DMS153 (cell line): ENCODE data around the gene EXOC7.
"Not testable (repeated sequence)": the region's sequence is repeated elsewhere in the genome, so short reads cannot be mapped to it uniquely, and the experiment has no call there.

Source experiments
- DNase-seq: peaks from one replicate; lab custom pipeline; 2025; lab: John Stamatoyannopoulos, UW

Gene EXOC7

DNA sequence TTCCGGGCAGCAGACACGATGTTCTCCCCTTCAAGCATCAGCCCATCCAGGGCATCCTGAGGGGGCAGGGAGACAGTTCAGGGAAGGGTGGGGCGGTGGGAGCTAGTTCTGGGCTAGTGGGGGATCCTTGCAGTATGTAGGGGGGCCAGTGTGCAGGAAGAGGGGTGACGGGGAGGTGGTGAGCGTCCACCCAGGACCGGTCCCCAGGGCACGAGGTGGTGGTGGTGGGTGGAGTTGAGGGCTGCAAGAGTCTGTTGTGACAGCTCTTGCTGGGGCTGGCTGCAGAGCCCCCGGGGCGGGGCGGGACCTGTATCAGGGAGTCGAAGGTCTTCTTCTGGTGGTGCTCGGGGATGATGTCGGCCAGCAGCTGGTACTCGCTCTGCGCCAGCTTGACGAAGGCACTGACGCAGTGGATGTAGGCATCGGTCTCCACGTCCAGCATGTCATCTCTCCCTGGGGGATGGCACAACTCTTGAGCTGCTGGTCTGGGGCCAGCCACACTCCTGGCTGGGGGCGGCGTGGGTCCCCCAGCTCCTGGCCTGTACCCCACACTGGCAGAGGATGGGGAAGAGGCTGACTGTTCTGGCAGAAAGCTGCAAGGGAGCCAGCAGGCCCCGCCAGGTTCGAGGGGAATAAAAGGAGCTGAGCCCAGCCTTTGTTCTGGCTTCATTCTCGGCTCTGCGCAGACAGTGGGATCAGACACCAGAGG, 14.6 kb downstream of the EXOC7 start:
- DNase-seq = no peak

DNA sequence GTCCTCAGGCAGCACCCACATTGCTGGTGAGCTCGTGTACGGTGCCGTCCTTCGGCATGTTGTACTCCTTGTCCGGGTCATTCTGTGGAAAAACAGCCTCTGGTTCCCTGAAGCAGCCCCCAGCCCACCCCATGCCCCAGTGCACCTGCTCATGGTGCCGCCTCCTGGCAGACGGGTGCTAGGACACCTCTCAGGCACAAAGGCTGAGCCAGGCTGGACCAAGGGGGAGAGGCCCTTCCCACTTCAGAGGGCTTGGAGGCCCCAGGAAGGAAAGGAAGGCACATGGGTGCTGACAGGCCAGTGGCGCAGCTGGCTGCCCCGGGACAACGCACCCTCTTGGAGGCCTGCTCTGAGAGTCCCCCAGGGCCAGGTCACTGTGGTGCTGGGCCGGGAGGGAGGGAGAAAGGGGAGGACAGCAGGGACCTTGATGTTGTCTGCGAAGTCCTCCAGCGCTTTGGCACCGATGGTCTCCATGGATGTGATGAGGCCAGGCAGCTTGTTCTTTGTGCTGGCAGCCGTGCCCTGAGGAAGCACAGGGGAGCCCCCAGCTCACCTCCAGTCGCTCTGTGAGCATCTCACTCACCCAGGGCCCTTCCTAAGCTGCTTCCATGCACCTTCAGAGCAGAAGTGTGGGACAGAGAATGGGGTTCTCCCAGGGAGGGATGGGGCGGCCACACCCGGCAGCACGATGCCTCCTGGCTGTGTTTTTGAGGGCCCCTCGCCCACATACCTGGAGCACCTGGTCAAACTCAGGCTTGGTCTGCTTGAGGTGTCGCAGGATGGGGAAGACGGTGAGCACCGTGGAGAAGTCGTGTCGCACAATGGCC, 15.3 kb downstream of the EXOC7 start:
- no peak for DNase-seq

DNA sequence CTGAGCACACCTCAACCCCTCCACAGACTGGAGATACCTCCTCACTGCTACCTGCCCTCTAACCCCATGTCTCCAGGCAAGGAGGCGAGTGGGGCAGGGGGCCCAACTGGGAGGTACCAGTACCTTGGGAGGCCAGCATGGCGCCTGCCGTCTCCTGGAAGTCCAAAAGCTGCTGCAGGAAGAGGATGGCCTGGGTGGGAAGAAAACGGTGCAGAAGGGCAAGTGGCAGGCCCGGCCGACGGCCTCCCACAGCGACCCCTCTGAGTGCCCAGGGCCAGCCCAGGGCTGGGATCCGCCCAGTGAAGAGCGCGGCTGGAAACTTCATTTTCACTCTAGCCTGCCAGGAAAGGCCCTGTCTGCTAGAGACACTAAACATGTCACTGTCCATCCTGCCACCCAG, 16.1 kb downstream of the EXOC7 start:
- no peak for DNase-seq

DNA sequence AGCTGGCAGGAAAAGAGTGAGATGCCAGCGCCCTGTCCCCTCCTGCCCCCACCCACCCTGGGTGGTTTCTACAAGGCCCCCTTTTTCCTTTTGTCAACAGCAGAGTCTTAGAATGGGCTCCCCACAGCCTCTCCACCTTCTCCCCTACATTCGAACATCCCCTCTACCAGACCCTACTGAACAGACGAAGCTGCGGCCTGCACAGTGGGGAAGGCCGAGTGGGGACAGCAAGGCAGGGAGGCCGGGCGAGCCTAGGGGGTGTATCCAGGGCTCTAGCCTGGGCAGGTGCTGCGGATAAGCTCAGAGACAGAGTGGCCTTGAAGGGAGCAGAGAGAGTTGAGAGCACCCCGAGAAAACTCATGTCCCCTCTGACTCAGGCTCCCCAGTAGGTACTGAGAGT, 17.2 kb downstream of the EXOC7 start:
- DNase-seq = no peak

DNA sequence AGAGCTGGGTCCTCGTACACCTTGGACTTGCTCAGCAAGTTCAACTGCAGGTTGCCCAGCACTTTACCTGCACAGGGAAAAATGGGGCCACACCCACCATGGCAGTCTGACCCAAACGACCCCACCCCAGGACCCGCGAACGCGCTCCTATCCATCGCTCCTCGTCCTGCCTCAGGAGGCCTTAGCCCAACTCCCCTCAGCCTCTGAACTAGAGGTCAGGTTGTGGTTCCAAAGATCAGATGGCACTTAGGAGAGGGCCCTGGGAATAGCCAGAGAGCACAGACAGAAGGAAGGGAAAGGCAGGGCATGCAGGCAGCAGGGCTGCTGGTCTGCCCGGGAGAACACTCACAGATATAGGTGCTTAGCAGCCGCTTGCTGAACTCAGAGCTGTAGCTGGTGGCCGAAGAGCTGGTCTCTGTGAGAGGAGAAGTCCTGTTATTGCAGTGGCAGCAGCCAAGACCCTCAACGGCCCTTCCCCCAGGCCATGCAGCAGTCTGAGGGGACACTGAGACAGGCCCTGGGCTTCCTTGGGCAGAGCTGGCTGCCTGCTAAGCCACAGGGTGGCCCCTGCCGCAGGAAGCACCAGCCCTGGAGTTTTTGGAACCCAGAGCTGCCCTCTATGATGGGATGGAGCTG, 17.7 kb downstream of the EXOC7 start:
- no peak for DNase-seq

DNA sequence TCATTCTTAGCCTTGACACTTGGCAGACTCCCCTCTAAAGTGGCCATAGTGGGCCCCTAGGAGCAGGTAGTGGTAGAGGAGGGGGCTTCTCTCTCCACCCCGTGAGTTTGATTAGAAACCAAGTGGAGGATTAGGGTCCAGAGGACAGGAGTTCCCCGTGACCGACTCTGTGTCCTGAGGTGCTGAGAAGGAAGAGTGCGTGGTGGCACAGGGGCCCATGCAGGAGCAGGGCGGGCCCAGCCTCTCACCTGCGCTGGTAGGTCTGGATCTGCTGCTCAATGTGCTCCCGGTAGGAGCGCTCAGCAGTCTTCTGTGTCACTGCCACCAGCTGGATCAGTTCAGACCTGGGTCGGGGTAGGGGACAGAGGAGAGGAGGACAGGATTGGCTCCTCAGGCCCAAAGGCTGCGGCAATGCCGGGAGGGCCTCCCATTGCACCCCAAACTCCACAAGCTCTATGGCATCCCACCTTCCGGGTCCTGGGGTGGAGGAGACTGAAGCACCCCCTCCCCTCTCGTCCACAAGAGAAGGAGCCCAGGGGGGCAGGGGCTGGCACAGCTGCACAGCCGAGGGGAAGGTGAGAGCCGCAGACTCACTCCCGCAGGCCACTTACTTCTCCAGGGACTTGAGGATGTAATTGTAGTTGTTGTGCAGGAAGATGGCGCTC, 18.4 kb downstream of the EXOC7 start:
- DNase-seq = no peak

DNA sequence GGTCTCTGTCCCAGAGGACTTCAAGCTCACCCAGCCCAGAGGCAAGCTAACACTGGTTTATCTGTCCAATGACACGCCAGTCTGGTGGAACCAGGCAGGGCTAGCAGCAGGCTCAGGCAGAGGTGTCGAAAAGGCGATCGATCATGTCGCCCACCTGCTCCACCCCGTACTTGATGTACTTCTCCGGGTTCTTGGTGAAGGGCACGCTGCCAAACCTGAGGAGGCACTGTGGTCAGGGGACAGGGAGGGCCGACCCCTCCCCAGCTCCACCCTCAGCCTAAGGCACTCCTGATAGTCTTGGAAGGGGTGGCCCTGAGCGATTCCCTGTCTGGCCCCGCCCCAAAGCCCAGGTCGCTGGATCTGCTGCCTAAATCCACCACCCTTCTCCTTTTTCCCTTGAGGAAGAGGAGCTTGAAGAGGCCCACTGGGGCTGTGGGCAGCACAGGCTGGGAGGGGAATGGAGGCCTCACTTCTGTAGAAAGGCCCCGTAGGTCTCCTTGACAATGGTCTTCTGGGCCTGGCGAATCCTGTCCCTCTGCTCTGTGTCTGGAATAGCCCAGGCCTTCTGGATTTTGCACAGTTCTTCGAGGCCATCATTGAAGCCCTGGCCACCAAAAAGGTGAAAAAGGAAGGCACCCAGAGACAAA, 19.9 kb downstream of the EXOC7 start:
- DNase-seq = no peak

DNA sequence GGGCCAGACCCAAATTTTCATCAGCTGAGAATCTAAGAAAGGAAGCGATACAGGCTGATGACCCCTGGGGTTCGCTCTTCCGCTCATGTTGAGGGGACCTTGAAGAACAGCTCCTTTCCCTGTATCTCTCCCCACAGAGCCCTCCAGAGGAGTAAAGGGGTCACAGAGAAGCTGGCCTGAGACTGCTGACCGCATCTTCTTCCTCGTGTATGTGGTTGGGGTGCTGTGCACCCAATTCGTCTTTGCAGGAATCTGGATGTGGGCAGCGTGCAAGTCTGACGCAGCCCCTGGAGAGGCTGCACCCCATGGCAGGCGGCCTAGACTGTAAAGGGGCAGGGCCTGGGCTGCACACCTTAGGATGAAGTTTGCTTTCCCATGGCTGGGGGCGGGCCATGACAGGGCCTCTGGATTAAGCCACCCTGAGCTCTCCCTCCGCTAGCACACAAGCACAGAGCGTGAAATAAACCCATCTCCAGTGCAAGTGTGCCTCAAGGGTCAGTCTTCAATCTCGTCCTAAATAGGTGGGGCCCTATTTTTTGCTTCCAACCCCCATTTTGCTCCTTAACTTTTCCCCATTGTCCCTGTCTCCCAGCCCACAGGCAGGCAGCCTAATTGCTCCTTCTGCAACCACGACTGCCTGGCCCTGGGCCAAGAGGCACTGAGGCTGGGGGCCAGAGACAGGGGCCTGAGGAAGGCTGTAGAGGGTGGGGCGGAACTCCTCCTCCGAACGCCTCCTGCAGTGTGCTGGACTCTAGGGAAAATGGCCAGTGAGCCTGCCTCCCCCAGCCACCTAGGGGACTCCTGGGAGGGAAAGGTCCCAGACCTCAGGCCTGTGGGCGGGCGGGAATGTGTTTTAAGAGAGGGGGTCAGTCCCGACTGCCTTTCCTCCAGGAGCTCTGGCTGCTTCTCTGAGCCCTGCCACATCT, 21.0 kb downstream of the EXOC7 start:
- no peak for DNase-seq

DNA sequence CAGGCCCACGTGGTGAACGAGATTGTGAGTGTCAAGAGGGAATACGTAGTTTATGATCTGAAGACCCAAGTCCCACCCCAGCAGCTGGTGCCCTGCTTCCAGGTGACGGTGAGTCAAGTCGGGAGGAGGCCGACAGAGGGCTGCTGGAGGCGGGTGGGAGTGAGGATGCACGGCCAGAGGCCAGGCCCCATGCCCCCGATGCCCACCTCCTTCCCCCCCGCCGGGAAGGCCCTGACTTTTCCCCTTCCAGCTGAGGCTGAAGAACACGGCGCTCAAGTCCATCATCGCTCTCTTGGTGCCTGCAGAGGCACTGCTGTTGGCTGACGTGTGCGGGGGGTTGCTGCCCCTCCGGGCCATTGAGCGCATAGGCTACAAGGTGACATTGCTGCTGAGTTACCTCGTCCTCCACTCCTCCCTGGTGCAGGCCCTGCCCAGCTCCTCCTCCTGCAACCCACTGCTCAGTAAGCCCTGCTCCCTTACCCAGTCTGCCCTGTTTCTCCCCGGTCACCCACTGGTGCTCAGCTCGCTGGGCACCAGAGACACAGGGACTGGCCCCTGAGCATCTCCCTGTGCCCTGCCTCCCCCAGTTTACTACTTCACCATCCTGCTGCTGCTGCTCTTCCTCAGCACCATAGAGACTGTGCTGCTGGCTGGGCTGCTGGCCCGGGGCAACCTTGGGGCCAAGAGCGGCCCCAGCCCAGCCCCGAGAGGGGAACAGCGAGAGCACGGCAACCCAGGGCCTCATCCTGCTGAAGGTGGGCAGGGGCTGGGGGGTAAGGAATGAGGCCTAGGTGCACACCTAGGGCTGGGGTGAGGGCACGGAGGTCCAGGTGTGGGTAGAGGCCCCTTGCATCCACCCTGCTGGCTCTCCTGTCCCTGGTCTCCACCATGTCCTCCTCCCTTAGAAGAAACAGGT, 22.0 kb downstream of the EXOC7 start:
- DNase-seq = no peak

DNA sequence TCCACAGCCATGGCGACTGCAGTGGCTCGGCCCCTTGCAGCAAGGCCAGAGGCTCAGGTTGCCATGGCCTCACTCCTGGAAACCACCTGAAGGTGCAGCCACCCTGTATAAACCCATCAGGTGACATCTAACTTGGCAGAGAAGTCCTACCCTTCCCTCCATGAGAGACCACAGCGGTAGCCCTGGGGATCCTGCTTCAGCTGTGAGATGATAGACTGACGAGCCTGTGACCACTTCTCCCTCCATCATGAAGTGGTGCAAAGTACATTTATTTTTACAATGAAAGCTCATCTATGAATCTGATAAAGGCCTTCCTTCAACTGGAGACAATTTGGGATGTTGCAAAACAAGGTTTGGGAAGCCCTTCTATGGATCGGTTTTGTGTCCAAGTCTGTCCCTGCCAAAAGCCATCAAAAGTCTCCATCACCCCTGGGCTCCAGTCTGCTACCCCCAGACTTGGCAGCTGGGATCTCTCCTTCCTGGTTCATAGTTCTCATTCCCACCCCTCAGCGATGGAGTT, 22.8 kb downstream of the EXOC7 start:
- no peak for DNase-seq

DNA sequence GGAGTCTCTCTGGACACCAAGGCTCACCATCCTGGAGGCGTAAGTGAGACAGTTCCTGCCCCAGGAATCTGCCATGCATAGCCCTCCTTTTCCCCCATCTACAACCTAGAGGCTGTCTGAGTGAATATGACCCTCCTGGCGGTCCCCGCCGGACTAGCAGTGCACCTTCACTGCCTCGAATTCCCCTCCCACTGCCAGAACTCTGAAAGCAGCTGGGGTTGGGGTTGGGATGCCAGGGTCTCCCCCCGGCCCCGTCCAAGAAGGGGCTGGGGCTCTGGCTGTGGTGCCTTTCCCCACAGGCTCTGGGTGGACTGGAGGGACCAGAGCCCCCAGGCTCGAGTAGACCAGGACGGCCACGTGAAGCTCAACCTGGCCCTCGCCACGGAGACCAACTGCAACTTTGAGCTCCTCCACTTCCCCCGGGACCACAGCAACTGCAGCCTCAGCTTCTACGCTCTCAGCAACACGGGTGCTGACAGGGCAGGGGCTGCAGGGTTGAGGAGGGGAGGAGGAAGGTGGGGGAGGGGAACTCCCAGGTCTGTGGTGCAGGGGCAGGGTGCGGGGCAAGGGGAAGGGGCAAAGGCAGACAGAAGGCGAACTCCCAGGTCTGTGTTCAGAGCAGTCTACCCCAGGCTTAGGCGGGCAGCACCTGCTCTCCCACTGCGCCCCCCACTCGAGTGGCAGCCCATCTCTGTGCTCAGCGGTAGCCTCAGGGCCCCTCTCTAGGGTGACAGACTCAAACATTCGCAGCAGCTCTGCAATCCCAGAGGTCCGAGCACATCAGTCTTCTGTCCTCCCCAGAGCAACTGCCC, 23.4 kb downstream of the EXOC7 start:
- DNase-seq = no peak

DNA sequence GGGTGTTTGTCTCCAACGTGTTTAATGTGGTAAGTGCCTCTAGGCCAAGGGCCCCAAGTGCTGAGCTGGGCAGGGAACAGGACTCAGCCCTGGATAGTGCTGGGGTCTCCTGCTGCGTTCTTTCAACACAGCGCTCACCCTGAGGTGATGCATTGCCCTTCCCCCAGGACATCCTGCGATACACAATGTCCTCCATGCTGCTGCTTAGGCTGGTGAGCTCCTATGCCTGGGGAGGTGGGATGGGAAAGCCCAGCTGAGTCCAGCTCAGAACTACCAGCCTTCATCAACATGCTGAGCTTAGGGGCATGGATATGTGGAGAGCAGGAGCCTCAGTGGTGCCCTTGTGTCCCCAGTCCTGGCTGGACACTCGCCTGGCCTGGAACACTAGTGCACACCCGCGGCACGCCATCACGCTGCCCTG, 24.0 kb downstream of the EXOC7 start:
- no peak for DNase-seq

DNA sequence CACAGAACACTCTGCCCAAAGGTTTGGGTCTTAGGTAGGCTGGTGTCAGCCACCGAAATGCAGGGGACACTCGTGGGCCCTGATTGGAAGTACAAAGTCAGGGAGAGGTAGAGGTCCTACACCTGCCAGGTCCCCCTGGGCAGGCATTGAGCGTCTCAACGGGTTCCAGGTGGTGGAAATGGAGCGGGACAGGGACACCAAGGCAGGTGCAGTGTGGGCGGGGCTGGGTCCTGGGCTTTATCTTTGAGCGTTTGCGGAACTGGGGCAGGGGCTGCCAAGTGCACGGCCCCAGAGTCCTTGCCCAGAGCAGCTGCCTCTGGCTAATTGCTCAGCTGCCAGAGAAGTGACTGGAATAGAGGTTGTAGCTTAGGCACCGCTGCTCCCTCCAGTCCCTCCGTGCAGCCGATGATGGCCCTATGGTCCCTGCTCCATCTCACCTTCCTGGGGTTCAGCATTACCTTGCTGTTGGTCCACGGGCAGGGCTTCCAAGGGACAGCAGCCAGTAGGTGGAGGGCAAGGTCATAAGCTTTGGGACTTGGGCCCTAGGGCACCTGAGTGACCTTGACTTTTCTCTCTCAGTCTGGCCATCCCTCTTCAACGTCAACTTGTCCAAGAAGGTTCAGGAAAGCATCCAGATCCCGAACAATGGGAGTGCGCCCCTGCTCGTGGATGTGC, 24.6 kb downstream of the EXOC7 start, which contains the start of gene ZACN:
ZACN (plus strand) TSS at position 323 of the 675 bp plus-strand sequence; CDS start at position 406, 83 bp downstream.
- DNase-seq = no peak

DNA sequence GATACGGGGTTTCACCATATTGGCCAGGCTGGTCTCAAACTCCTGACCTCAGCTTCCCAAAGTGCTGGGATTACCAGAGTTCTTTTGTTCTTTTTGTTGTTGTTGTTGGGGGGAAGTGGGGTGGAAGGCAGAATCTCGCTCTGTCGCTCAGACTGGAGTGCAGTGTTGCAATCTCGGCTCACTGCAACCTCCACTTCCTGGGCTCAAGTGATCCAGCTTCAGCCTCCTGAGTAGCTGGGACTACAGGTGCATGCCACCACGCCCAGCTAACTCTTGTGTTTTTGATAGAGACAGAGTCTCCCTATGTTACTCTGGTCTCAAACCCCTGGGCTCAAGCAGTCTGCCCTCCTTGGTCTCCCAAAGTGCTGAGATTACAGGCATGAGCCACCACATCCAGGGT, 25.2 kb downstream of the EXOC7 start:
- not testable (repeated sequence) for DNase-seq

DNA sequence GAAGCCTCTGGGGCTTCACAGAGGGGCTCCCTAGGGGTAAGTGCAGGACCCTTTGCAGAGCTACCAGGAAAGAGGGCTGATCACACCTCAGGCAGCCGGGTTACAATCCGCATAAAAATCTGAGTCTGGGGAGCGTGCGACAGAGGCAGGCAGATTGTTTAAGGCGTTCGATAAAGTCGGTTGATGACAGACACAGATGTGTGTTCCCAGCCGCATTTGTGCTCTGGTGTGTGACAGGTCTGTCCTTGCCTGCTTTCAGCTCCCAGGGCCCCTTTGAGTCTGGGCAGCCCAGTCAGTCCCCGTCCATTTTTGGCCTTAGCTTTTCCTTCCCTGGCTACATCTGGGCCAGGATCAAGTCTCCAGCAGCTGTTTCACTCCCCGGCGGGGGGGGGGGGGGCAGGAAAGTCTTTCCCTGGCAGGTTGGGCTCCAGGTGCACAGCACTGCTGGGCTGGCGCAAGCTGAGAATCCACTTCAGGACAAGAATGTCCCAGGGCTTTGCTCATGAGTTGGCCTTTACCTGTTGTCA, 25.9 kb downstream of the EXOC7 start:
- no peak for DNase-seq

DNA sequence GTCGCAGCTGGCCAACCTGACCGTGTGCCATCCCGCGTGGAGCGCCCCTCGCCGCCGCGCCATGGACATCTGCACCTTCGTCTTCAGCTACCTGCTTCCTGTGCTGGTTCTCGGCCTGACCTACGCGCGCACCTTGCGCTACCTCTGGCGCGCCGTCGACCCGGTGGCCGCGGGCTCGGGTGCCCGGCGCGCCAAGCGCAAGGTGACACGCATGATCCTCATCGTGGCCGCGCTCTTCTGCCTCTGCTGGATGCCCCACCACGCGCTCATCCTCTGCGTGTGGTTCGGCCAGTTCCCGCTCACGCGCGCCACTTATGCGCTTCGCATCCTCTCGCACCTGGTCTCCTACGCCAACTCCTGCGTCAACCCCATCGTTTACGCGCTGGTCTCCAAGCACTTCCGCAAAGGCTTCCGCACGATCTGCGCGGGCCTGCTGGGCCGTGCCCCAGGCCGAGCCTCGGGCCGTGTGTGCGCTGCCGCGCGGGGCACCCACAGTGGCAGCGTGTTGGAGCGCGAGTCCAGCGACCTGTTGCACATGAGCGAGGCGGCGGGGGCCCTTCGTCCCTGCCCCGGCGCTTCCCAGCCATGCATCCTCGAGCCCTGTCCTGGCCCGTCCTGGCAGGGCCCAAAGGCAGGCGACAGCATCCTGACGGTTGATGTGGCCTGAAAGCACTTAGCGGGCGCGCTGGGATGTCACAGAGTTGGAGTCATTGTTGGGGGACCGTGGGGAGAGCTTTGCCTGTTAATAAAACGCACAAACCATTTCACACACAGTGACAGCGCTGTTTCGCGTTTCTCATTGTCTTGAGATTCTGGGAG, 26.6 kb downstream of the EXOC7 start:
- no peak for DNase-seq
